Liver (tissue), 9 donors: ENCODE data around the gene CZIB. TPM values are rescaled to one million over a fixed set of nuclear protein-coding genes. Genes with fewer than 3 reads are reported as not detected.

Experiments
- DNase-seq: peaks from one replicate; pipeline ENCODE4 v3.0.0-alpha.2; 2017; ENCODE audit warnings: low spot score
- H3K27ac ChIP-seq, 2 donors: one replicate each; pipeline ENCODE4 v1.7.0; 2013; ENCODE audit warnings: inconsistent platforms in 2 of 2, low read length in 2 of 2, control low read depth in 1 of 2, low read depth in 1 of 2, mild to moderate bottlenecking in 1 of 2
- H3K27me3 ChIP-seq, 4 donors: one replicate each; pipeline versions ENCODE4 v1.6.1 to v1.7.0; 2013; ENCODE audit warnings: low read length in 3 of 4, inconsistent platforms in 1 of 4, mild to moderate bottlenecking in 1 of 4, moderate library complexity in 1 of 4; ENCODE audit not compliant: control insufficient read depth in 4 of 4, insufficient read depth in 4 of 4
- H3K36me3 ChIP-seq, 4 donors: one replicate each; pipeline versions ENCODE4 v1.6.1 to v1.7.0; 2013; ENCODE audit warnings: low read length in 3 of 4, mild to moderate bottlenecking in 3 of 4, low read depth in 1 of 4, moderate library complexity in 1 of 4; ENCODE audit not compliant: control insufficient read depth in 4 of 4, insufficient read depth in 3 of 4
- H3K4me1 ChIP-seq, 4 donors: one replicate each; pipeline versions ENCODE4 v1.6.1 to v1.7.0; 2013; ENCODE audit warnings: low read length in 3 of 4, mild to moderate bottlenecking in 3 of 4, moderate library complexity in 1 of 4; ENCODE audit not compliant: control insufficient read depth in 4 of 4, insufficient read depth in 4 of 4
- H3K4me3 ChIP-seq, 3 donors: one replicate each; pipeline versions ENCODE4 v1.6.1 to v1.7.0; 2013; ENCODE audit warnings: low read length in 3 of 3, control low read depth in 1 of 3, low read depth in 1 of 3, mild to moderate bottlenecking in 1 of 3
- H3K9ac ChIP-seq, 2 donors: one replicate each; pipeline ENCODE4 v1.7.0; 2013; ENCODE audit warnings: low read length in 2 of 2, mild to moderate bottlenecking in 2 of 2, moderate library complexity in 2 of 2, control low read depth in 1 of 2, low read depth in 1 of 2
- H3K9me3 ChIP-seq, 4 donors: one replicate each; pipeline versions ENCODE4 v1.6.1 to v1.7.0; 2013; ENCODE audit warnings: low read length in 3 of 4; ENCODE audit not compliant: control insufficient read depth in 4 of 4
- EGR1 ChIP-seq, 2 donors: IDR thresholded peaks; 2 replicates each; pipeline ENCODE4 v1.6.1; 2016 to 2018; ENCODE audit warnings: antibody characterized with exemption in 2 of 2, low read depth in 2 of 2
- FOXA1 ChIP-seq: IDR thresholded peaks from 2 replicates; pipeline ENCODE4 v1.6.1; 2016; ENCODE audit warnings: antibody characterized with exemption
- FOXA2 ChIP-seq: IDR thresholded peaks from 2 replicates; pipeline ENCODE4 v1.6.1; 2016; ENCODE audit warnings: antibody characterized with exemption
- GABPA ChIP-seq, 2 donors: IDR thresholded peaks in 1 of 2; conservative IDR thresholded peaks in 1 of 2; 2 replicates each; pipeline ENCODE4 v1.6.1; 2016; ENCODE audit warnings: antibody characterized with exemption in 2 of 2, mild to moderate bottlenecking in 1 of 2, moderate library complexity in 1 of 2
- HNF4A ChIP-seq, 2 donors: conservative IDR thresholded peaks; 2 replicates each; pipeline ENCODE4 v1.6.1; 2016; ENCODE audit warnings: antibody characterized with exemption in 2 of 2, mild to moderate bottlenecking in 2 of 2
- HNF4G ChIP-seq: IDR thresholded peaks from 2 replicates; pipeline ENCODE4 v1.6.1; 2016; ENCODE audit warnings: antibody characterized with exemption
- JUND ChIP-seq, 2 donors: IDR thresholded peaks; 2 replicates each; pipeline ENCODE4 v1.6.1; 2016; ENCODE audit warnings: antibody characterized with exemption in 2 of 2
- RXRA ChIP-seq, 2 donors: IDR thresholded peaks; 2 replicates each; pipeline ENCODE4 v1.6.1; 2017 to 2018; ENCODE audit warnings: antibody characterized with exemption in 2 of 2, mild to moderate bottlenecking in 1 of 2
- SP1 ChIP-seq: IDR thresholded peaks from 2 replicates; pipeline ENCODE4 v1.6.1; 2018; ENCODE audit warnings: antibody characterized with exemption, mild to moderate bottlenecking
- TAF1 ChIP-seq: conservative IDR thresholded peaks from 2 replicates; pipeline ENCODE4 v1.6.1; 2016; ENCODE audit warnings: antibody characterized with exemption, mild to moderate bottlenecking
- YY1 ChIP-seq: IDR thresholded peaks from 2 replicates; pipeline ENCODE4 v1.6.1; 2016; ENCODE audit warnings: antibody characterized with exemption, mild to moderate bottlenecking
- WGBS: extraction: QIAGEN DNeasy Blood & Tissue Kit; methylation state at CpG from one replicate; pipeline ENCODE4 v1.1.7; 2013; 5-methylcytosine and 5-hydroxymethylcytosine counted together
- polyA plus RNA-seq, 2 donors: library from polyadenylated mRNA; stranded (reverse) in 1 of 2; unstranded in 1 of 2; fragments of 200-250 nt in 1 of 2; fragments of >200 nt in 1 of 2; fragmentation: Nextera tagmentation in 1 of 2; extraction: Ambion mirVana in 1 of 2; gene quantifications; one replicate each; pipeline versions ENCODE4 v1.2.1 to v1.2.3, GENCODE V29; 2013 to 2015
- total RNA-seq, 2 donors: library from RNA; depleted of rRNA; stranded (reverse); fragments of >200 nt; gene quantifications; one replicate each; pipeline ENCODE4 v1.2.3, GENCODE V29; 2014
- TF ChIP-seq, protein P1 (sequence below): IDR thresholded peaks from 2 replicates; pipeline ENCODE4 v1.6.1; 2016; ENCODE audit warnings: antibody characterized with exemption, mild to moderate bottlenecking
- TF ChIP-seq, protein P2 (sequence below): fragments of 150-350 bp; IDR thresholded peaks from 2 replicates; pipeline ENCODE4 v1.5.1; 2017; ENCODE audit warnings: improper control_type of control experiment, low read depth, low read length; ENCODE audit not compliant: missing input control
- TF ChIP-seq, protein P3 (sequence below): IDR thresholded peaks from 2 replicates; pipeline ENCODE4 v1.6.1; 2016; ENCODE audit warnings: antibody characterized with exemption
- TF ChIP-seq, protein P4 (sequence below): IDR thresholded peaks from 2 replicates; pipeline ENCODE4 v1.6.1; 2016; ENCODE audit warnings: antibody characterized with exemption
- TF ChIP-seq, protein P5 (sequence below): IDR thresholded peaks from 2 replicates; pipeline ENCODE4 v1.6.1; 2016; ENCODE audit warnings: antibody characterized with exemption
- donor health status: healthy.
- donor health status: healthy.
- donor health status: healthy.
- donor health status: healthy.
- donor health status: healthy.

CZIB gene
- total and polyA plus RNA-seq, 4 donors: 19.8 to 32.3 (median 25.4) TPM

DNA sequence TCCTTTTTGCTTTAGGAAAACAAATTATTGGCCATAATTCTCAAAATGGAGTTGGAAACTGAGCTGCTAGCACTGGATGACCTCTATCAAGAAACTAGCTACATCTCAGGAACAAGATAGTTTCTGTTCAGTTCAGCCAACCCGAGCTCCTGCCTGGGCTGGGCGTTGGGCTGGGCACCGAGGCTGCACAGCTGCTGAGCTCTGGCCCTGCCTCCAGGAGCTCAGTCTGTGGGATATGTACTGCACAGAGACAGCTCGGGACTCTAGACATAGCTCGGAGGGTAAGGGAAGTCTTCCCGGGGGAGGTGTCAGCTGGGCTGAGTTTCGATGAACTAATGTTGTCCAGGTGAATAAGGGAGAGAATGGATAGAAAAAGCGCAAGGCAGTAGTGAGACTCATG, 53.5 kb downstream of the CZIB start:
- no peak overlapping the region for H3K27ac ChIP-seq
- H3K4me3 ChIP-seq: no peak overlapping the region
- no peaks in the 10 kb centered on the region for H3K27me3 ChIP-seq
- 88% methylated on average over 8 of the region's 8 CpGs for WGBS
- peaks cover 1 to 36% (median 19%) of the 10 kb centered on the region in 4 donors for H3K4me1 ChIP-seq
- H3K9ac ChIP-seq: no peak overlapping the region
- no peaks in the 10 kb centered on the region for H3K36me3 ChIP-seq
- TF ChIP-seq, protein P1, sequence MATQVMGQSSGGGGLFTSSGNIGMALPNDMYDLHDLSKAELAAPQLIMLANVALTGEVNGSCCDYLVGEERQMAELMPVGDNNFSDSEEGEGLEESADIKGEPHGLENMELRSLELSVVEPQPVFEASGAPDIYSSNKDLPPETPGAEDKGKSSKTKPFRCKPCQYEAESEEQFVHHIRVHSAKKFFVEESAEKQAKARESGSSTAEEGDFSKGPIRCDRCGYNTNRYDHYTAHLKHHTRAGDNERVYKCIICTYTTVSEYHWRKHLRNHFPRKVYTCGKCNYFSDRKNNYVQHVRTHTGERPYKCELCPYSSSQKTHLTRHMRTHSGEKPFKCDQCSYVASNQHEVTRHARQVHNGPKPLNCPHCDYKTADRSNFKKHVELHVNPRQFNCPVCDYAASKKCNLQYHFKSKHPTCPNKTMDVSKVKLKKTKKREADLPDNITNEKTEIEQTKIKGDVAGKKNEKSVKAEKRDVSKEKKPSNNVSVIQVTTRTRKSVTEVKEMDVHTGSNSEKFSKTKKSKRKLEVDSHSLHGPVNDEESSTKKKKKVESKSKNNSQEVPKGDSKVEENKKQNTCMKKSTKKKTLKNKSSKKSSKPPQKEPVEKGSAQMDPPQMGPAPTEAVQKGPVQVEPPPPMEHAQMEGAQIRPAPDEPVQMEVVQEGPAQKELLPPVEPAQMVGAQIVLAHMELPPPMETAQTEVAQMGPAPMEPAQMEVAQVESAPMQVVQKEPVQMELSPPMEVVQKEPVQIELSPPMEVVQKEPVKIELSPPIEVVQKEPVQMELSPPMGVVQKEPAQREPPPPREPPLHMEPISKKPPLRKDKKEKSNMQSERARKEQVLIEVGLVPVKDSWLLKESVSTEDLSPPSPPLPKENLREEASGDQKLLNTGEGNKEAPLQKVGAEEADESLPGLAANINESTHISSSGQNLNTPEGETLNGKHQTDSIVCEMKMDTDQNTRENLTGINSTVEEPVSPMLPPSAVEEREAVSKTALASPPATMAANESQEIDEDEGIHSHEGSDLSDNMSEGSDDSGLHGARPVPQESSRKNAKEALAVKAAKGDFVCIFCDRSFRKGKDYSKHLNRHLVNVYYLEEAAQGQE: no peak
- TF ChIP-seq JUND (IDR thresholded peaks at IDR 0.05) (no peak), EGR1 (IDR thresholded peaks at IDR 0.05; ENCODE audit: low read depth in 2 of 2) (no peak), HNF4A (conservative IDR thresholded peaks at IDR 0.05) (no peak), YY1 (no peak), FOXA1 (no peak), TAF1 (no peak), SP1 (no peak), GABPA (IDR thresholded peaks at IDR 0.05 in 1 of 2, conservative IDR thresholded peaks at IDR 0.05 in 1 of 2) (no peak), FOXA2 (no peak), RXRA (IDR thresholded peaks at IDR 0.05) (no peak)
- TF ChIP-seq, protein P2, sequence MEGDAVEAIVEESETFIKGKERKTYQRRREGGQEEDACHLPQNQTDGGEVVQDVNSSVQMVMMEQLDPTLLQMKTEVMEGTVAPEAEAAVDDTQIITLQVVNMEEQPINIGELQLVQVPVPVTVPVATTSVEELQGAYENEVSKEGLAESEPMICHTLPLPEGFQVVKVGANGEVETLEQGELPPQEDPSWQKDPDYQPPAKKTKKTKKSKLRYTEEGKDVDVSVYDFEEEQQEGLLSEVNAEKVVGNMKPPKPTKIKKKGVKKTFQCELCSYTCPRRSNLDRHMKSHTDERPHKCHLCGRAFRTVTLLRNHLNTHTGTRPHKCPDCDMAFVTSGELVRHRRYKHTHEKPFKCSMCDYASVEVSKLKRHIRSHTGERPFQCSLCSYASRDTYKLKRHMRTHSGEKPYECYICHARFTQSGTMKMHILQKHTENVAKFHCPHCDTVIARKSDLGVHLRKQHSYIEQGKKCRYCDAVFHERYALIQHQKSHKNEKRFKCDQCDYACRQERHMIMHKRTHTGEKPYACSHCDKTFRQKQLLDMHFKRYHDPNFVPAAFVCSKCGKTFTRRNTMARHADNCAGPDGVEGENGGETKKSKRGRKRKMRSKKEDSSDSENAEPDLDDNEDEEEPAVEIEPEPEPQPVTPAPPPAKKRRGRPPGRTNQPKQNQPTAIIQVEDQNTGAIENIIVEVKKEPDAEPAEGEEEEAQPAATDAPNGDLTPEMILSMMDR: no peak
- TF ChIP-seq, protein P3, sequence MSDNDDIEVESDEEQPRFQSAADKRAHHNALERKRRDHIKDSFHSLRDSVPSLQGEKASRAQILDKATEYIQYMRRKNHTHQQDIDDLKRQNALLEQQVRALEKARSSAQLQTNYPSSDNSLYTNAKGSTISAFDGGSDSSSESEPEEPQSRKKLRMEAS: no peak
- TF ChIP-seq, protein P4, sequence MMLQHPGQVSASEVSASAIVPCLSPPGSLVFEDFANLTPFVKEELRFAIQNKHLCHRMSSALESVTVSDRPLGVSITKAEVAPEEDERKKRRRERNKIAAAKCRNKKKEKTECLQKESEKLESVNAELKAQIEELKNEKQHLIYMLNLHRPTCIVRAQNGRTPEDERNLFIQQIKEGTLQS: no peak
- no peaks in the 10 kb centered on the region for H3K9me3 ChIP-seq
- DNase-seq: no peak

DNA sequence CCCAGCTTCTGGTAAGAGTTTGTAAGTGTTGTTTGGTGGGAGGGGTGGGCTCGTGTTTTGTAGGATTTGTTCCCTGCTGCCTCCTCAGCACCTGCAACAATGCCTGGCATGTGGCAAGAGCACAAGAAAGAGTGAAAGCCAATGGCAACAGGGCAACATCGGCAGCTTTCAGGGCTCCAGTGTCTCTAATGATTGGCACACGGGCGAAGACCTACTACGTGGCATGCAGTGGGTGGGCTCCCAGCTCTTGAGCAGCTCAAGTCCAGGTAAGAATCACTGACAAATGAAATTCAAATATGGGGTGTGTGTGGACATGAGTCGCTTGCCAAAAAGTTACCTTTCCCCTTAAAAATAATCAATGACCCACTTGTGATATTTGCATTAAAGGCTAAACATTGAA, 54.1 kb downstream of the CZIB start:
- TF ChIP-seq, protein P3: no peak
- no peak for TF ChIP-seq HNF4G
- TF ChIP-seq, protein P4: no peak
- TF ChIP-seq, protein P5, sequence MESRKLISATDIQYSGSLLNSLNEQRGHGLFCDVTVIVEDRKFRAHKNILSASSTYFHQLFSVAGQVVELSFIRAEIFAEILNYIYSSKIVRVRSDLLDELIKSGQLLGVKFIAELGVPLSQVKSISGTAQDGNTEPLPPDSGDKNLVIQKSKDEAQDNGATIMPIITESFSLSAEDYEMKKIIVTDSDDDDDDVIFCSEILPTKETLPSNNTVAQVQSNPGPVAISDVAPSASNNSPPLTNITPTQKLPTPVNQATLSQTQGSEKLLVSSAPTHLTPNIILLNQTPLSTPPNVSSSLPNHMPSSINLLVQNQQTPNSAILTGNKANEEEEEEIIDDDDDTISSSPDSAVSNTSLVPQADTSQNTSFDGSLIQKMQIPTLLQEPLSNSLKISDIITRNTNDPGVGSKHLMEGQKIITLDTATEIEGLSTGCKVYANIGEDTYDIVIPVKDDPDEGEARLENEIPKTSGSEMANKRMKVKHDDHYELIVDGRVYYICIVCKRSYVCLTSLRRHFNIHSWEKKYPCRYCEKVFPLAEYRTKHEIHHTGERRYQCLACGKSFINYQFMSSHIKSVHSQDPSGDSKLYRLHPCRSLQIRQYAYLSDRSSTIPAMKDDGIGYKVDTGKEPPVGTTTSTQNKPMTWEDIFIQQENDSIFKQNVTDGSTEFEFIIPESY: no peak
- no peak for TF ChIP-seq TAF1
- no peak for TF ChIP-seq SP1

More for the DNA sequence above, 54.1 kb downstream of the CZIB start:
- no peak overlapping the region for H3K9ac ChIP-seq
- peaks cover 1 to 36% (median 19%) of the 10 kb centered on the region in 4 donors for H3K4me1 ChIP-seq
- WGBS: 64% methylated on average over 6 of the region's 6 CpGs
- H3K27me3 ChIP-seq: no peaks in the 10 kb centered on the region
- H3K36me3 ChIP-seq: no peaks in the 10 kb centered on the region
- H3K9me3 ChIP-seq: no peaks in the 10 kb centered on the region
- no peak for DNase-seq
- H3K4me3 ChIP-seq: no peak overlapping the region
- no peak overlapping the region for H3K27ac ChIP-seq
